GM12892 (cell line): Measurements from ENCODE around the gene ANKRD10.

Source experiments
- POLR2AphosphoS5 ChIP-seq: IDR thresholded peaks from 2 replicates; pipeline ENCODE4 v1.6.1; 2011; ENCODE audit warnings: low read depth, low read length, control low read depth
- TAF1 ChIP-seq: IDR thresholded peaks from 2 replicates; pipeline ENCODE4 v1.6.1; 2011; ENCODE audit warnings: low read depth, mild to moderate bottlenecking, control low read depth, low read length, borderline replicate concordance

- TF ChIP-seq POLR2AphosphoS5 (no peak), TAF1 (no peak)
These were observed 21.3 kb downstream of the ANKRD10 start for GRCh38 chr13:110893571-110893970.
